ENCODE data around the gene NFIX. TPM values are rescaled to one million over a fixed set of nuclear protein-coding genes. Genes with fewer than 3 reads are reported as not detected.
A peak's percentile ranks its signal among the peaks of the same experiment; 100 is the strongest.

Gene NFIX
- total and polyA plus RNA-seq, 2 donors (not counting 3 experiments of a cell fraction or from before 2014, with no cell fraction given) = 9.8 to 37.7 TPM

- no peak overlapping the region for H3K4me3 ChIP-seq (replicated peaks in 1 of 3; ENCODE audit: insufficient read depth in 1 of 3, low read depth in 1 of 3, low read length in 3 of 3)
- peak overlapping the region; percentile 8 for H3K4me2 ChIP-seq (ENCODE audit: insufficient read depth, low read length)
- peak overlapping the region; percentile 72 for H3K27ac ChIP-seq (ENCODE audit: insufficient read depth, low read depth, low read length)
- H3K79me2 ChIP-seq (ENCODE audit: control insufficient read depth, insufficient read depth, low read length) = no peaks in the 10 kb centered on the region
- peak; percentile 35 for FAIRE-seq
- ChIA-PET POLR2A (no interaction called here), CTCF (interaction anchor here (1.0 to 15.7 kb wide), 10 partner anchors 8 to 88 kb away, joined by 3 to 463 read pairs (median 10); no protein-coding TSS in a partner anchor)
- H3K36me3 ChIP-seq (ENCODE audit: control insufficient read depth in 2 of 2, extremely low read depth in 1 of 2, insufficient read depth in 2 of 2, low read length in 2 of 2) = no peaks in the 10 kb centered on the region
- no peaks in the 10 kb centered on the region for H3K9me1 ChIP-seq (replicated peaks; ENCODE audit: control insufficient read depth, extremely low read depth, insufficient read depth, low read length)
- no peak for DNase-seq (ENCODE audit: low read depth, low spot score)
- no TSS peak for BruUV-seq (replicated peaks)
- H3K4me1 ChIP-seq (ENCODE audit: control insufficient read depth, extremely low read depth, insufficient read depth, low read length) = peaks cover 65% of the 10 kb centered on the region
- no peak for TF ChIP-seq MAX (IDR thresholded peaks at IDR 0.05; ENCODE audit: insufficient read depth, insufficient read length)
- TF ChIP-seq EZH2 (IDR thresholded peaks at IDR 0.05; ENCODE audit: borderline replicate concordance, low read depth, low read length, severe bottlenecking) = no peak
- TF ChIP-seq MYC (IDR thresholded peaks at IDR 0.05; ENCODE audit: low read depth, low read length) = no peak
- no peak for TF ChIP-seq POLR2A (IDR thresholded peaks at IDR 0.05; ENCODE audit: low read depth, low read length)
- no peak for TF ChIP-seq GATA2 (IDR thresholded peaks at IDR 0.05; ENCODE audit: insufficient read depth, insufficient read length, low read depth, low read length)
- TF ChIP-seq CTCF (IDR thresholded peaks at IDR 0.05; ENCODE audit: extremely low read depth in 1 of 2, insufficient read depth in 1 of 2, low read depth in 1 of 2, low read length in 2 of 2) = no peak
- TF ChIP-seq JUN (IDR thresholded peaks at IDR 0.05; ENCODE audit: borderline replicate concordance, insufficient read depth, insufficient read length, low read depth) = no peak
- no peak for TF ChIP-seq POLR2AphosphoS5 (IDR thresholded peaks at IDR 0.05; ENCODE audit: insufficient read depth, low read depth, low read length)
- TF ChIP-seq FOS (IDR thresholded peaks at IDR 0.05; ENCODE audit: borderline replicate concordance, insufficient read depth, low read length) = no peak
- intact Hi-C loops (cut with micrococcal nuclease) (loop anchor here (5.0 kb wide), 1 partner anchor 39 kb away; no protein-coding TSS in a partner anchor), dilution Hi-C loops (cut with MboI; ENCODE audit: extremely low pct_ligation_motif_present, low sequenced_read_pairs) (no loop called here)
- no peaks in the 10 kb centered on the region for H3K27me3 ChIP-seq (ENCODE audit: control insufficient read depth in 2 of 2, insufficient read depth in 2 of 2, low read length in 2 of 2)
- H3K9ac ChIP-seq (replicated peaks; ENCODE audit: extremely low read depth, insufficient read depth, low read length) = peak overlapping the region; percentile 59
- H4K20me1 ChIP-seq (replicated peaks; ENCODE audit: control insufficient read depth, extremely low read depth, insufficient read depth, low read length) = no peaks in the 10 kb centered on the region
- no peak overlapping the region for H2AFZ ChIP-seq (ENCODE audit: low read depth, low read length)
- no peaks in the 10 kb centered on the region for H3K9me3 ChIP-seq (replicated peaks; ENCODE audit: control insufficient read depth, insufficient read depth, low read length)
Observed at GRCh38 chr19:13053238-13053637, 58.0 kb downstream of the NFIX start.

All from endothelial cell of umbilical vein (primary cell).